ENCODE measurements around the gene INPP5A.

INPP5A gene

GRCh38 chr10:132602614-132603013, 65.0 kb downstream of the INPP5A start:
- DNase-seq, result no peak

- no peak for DNase-seq
Measured at GRCh38 chr10:132603851-132604533, 66.4 kb downstream of the INPP5A start.

GRCh38 chr10:132604686-132605085, 67.1 kb downstream of the INPP5A start:
- no peak for DNase-seq

- DNase-seq, result no peak
Measured at GRCh38 chr10:132605390-132605789, 67.8 kb downstream of the INPP5A start.

- DNase-seq, result no peak
Measured at GRCh38 chr10:132606031-132606491, 68.5 kb downstream of the INPP5A start.

- DNase-seq, result no peak
Measured at GRCh38 chr10:132606536-132607316, 69.1 kb downstream of the INPP5A start.

- no peak for DNase-seq
Measured at GRCh38 chr10:132607491-132607890, 69.9 kb downstream of the INPP5A start.

GRCh38 chr10:132607961-132608495, 70.4 kb downstream of the INPP5A start:
- no peak for DNase-seq

- DNase-seq, result no peak
Measured at GRCh38 chr10:132608511-132609195, 71.1 kb downstream of the INPP5A start.

- DNase-seq, result no peak
Measured at GRCh38 chr10:132609211-132609610, 71.6 kb downstream of the INPP5A start.

GRCh38 chr10:132610071-132610701, 72.6 kb downstream of the INPP5A start:
- DNase-seq, result no peak

- DNase-seq, result no peak
Measured at GRCh38 chr10:132611026-132611910, 73.7 kb downstream of the INPP5A start.

GRCh38 chr10:132611986-132612385, 74.4 kb downstream of the INPP5A start:
- no peak for DNase-seq

GRCh38 chr10:132612571-132613504, 75.3 kb downstream of the INPP5A start:
- no peak for DNase-seq

- no peak for DNase-seq
Measured at GRCh38 chr10:132613566-132614348, 76.2 kb downstream of the INPP5A start.

GRCh38 chr10:132614431-132615340, 77.1 kb downstream of the INPP5A start:
- DNase-seq, result no peak

- no peak for DNase-seq
Measured at GRCh38 chr10:132615341-132616169, 78.0 kb downstream of the INPP5A start.

Measured in AML-193 (cell line).